ENCODE data around the gene PALLD.

Gene PALLD

DNA sequence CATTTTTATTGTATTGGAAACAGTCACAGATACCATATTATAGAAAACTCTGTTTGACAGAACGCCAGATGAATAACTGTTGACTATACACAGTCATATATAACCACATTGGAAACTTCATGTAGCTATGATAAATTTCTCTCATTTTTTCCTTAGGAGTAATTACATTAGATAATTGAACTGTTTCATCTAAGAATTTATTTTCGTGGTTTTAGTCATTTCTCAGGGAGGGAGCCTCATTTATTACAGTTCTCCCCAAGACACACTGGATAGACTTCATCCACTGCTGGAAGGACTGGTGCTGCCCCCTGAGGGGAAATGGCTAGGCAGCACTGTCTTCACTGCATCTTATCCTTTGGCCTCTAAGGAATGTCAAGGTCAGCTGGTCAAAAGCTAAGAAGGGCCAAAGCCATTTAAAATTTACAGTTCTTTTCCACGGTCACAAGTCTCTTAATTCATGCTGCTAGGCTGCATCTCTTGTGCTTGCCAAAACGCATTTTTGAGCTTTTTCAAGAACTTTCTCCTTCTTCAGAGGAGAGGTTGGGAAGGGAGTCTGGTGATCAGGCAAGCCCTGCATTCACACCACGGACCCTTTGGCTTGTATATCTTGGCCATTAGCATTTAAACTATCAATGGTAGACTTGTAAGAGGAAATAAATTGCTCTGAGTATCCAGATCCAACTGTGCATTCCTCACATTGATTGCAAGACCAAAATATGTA lies 368.1 kb downstream of the PALLD start:
- Histone ChIP-seq H3K4me1 (ENCODE audit: control insufficient read depth in 2 of 2, insufficient read depth in 1 of 2, low read depth in 1 of 2, low read length in 2 of 2) (peaks cover 2 to 4% of the 10 kb centered on the region in 2 donors), H2BK12ac (ENCODE audit: low read length) (no peak overlapping the region), H3K27me3 (ENCODE audit: control insufficient read depth in 3 of 3, insufficient read depth in 3 of 3, low read depth in 1 of 3, low read length in 3 of 3) (no peaks in the 10 kb centered on the region)

GRCh38 chr4:168865854-168866253 lies 369.0 kb downstream of the PALLD start:
- Histone ChIP-seq H4K91ac (ENCODE audit: low read depth, low read length, poor library complexity) (no peak overlapping the region), H3K14ac (ENCODE audit: low read length) (no peak overlapping the region), H3K27ac (replicated peaks; ENCODE audit: low read length) (no peak overlapping the region), H3K4ac (ENCODE audit: low read length) (no peak overlapping the region), H3K4me3 (ENCODE audit: low read length in 2 of 2) (no peak overlapping the region), H3K79me1 (ENCODE audit: low read depth, low read length) (peaks cover 6% of the 10 kb centered on the region), H3K27me3 (ENCODE audit: control insufficient read depth in 3 of 3, insufficient read depth in 3 of 3, low read depth in 1 of 3, low read length in 3 of 3) (no peaks in the 10 kb centered on the region), H3K4me1 (ENCODE audit: control insufficient read depth in 2 of 2, insufficient read depth in 1 of 2, low read depth in 1 of 2, low read length in 2 of 2) (peaks cover 2 to 3% of the 10 kb centered on the region in 2 donors), H2BK5ac (ENCODE audit: low read length) (no peak overlapping the region), H4K8ac (ENCODE audit: low read depth, low read length) (no peak overlapping the region), H3K9me3 (replicated peaks in 1 of 2; ENCODE audit: control insufficient read depth in 2 of 2, insufficient read depth in 1 of 2, low read depth in 1 of 2, low read length in 2 of 2) (no peaks in the 10 kb centered on the region), H3K4me2 (ENCODE audit: insufficient read depth, low read length, poor library complexity, severe bottlenecking) (no peak overlapping the region), H2BK12ac (ENCODE audit: low read length) (no peak overlapping the region), H3K9ac (ENCODE audit: low read depth, low read length, poor library complexity) (no peak overlapping the region), H3K23ac (ENCODE audit: low read depth, low read length, poor library complexity) (no peak overlapping the region), H2BK15ac (ENCODE audit: low read length) (no peak overlapping the region), H2AK5ac (ENCODE audit: low read depth, low read length) (no peak overlapping the region), H2BK120ac (ENCODE audit: low read depth, low read length) (no peak overlapping the region), H2AFZ (ENCODE audit: low read length) (no peak overlapping the region), H3K18ac (ENCODE audit: low read length) (no peak overlapping the region), H3K36me3 (replicated peaks in 1 of 2; ENCODE audit: control insufficient read depth in 2 of 2, insufficient read depth in 2 of 2, low read length in 2 of 2) (peaks cover 13 to 40% of the 10 kb centered on the region in 2 donors)
- WGBS, 2 donors (ENCODE audit: extremely low coverage in 2 of 2, insufficient read length in 2 of 2, insufficient replicate concordance in 1 of 2) = no CpG with 5 or more reads among the region's 3 CpGs
- DNase-seq (ENCODE audit: low spot score) = no peak

More for the DNA sequence above, 368.1 kb downstream of the PALLD start:
- Histone ChIP-seq H2BK120ac (ENCODE audit: low read depth, low read length) (no peak overlapping the region), H3K23ac (ENCODE audit: low read depth, low read length, poor library complexity) (no peak overlapping the region), H2BK15ac (ENCODE audit: low read length) (no peak overlapping the region), H3K4ac (ENCODE audit: low read length) (no peak overlapping the region), H4K91ac (ENCODE audit: low read depth, low read length, poor library complexity) (no peak overlapping the region), H4K8ac (ENCODE audit: low read depth, low read length) (no peak overlapping the region), H2BK5ac (ENCODE audit: low read length) (no peak overlapping the region), H2AK5ac (ENCODE audit: low read depth, low read length) (no peak overlapping the region), H2AFZ (ENCODE audit: low read length) (no peak overlapping the region), H3K4me3 (ENCODE audit: low read length in 2 of 2) (no peak overlapping the region), H3K79me1 (ENCODE audit: low read depth, low read length) (peaks cover 6% of the 10 kb centered on the region), H3K9me3 (replicated peaks in 1 of 2; ENCODE audit: control insufficient read depth in 2 of 2, insufficient read depth in 1 of 2, low read depth in 1 of 2, low read length in 2 of 2) (no peaks in the 10 kb centered on the region), H3K4me2 (ENCODE audit: insufficient read depth, low read length, poor library complexity, severe bottlenecking) (no peak overlapping the region), H3K36me3 (replicated peaks in 1 of 2; ENCODE audit: control insufficient read depth in 2 of 2, insufficient read depth in 2 of 2, low read length in 2 of 2) (peaks cover 13 to 42% of the 10 kb centered on the region in 2 donors), H3K9ac (ENCODE audit: low read depth, low read length, poor library complexity) (no peak overlapping the region), H3K27ac (replicated peaks; ENCODE audit: low read length) (no peak overlapping the region), H3K18ac (ENCODE audit: low read length) (no peak overlapping the region), H3K14ac (ENCODE audit: low read length) (no peak overlapping the region)
- no peak for DNase-seq (ENCODE audit: low spot score)
- WGBS, 2 donors (ENCODE audit: extremely low coverage in 2 of 2, insufficient read length in 2 of 2, insufficient replicate concordance in 1 of 2) = no CpG with 5 or more reads among the region's 5 CpGs

GRCh38 chr4:168866635-168867034 lies 369.8 kb downstream of the PALLD start:
- Histone ChIP-seq H3K79me1 (ENCODE audit: low read depth, low read length) (peaks cover 6% of the 10 kb centered on the region), H3K9me3 (replicated peaks in 1 of 2; ENCODE audit: control insufficient read depth in 2 of 2, insufficient read depth in 1 of 2, low read depth in 1 of 2, low read length in 2 of 2) (no peaks in the 10 kb centered on the region), H3K4me3 (ENCODE audit: low read length in 2 of 2) (no peak overlapping the region), H2AFZ (ENCODE audit: low read length) (no peak overlapping the region), H3K4me1 (ENCODE audit: control insufficient read depth in 2 of 2, insufficient read depth in 1 of 2, low read depth in 1 of 2, low read length in 2 of 2) (peaks cover 2 to 4% of the 10 kb centered on the region in 2 donors), H2BK15ac (ENCODE audit: low read length) (no peak overlapping the region), H4K91ac (ENCODE audit: low read depth, low read length, poor library complexity) (no peak overlapping the region), H3K23ac (ENCODE audit: low read depth, low read length, poor library complexity) (no peak overlapping the region), H4K8ac (ENCODE audit: low read depth, low read length) (no peak overlapping the region), H2BK5ac (ENCODE audit: low read length) (no peak overlapping the region), H3K14ac (ENCODE audit: low read length) (no peak overlapping the region), H3K4ac (ENCODE audit: low read length) (no peak overlapping the region), H3K9ac (ENCODE audit: low read depth, low read length, poor library complexity) (no peak overlapping the region), H3K36me3 (replicated peaks in 1 of 2; ENCODE audit: control insufficient read depth in 2 of 2, insufficient read depth in 2 of 2, low read length in 2 of 2) (peaks cover 13 to 36% of the 10 kb centered on the region in 2 donors), H2BK120ac (ENCODE audit: low read depth, low read length) (no peak overlapping the region), H2BK12ac (ENCODE audit: low read length) (no peak overlapping the region), H3K18ac (ENCODE audit: low read length) (no peak overlapping the region), H3K4me2 (ENCODE audit: insufficient read depth, low read length, poor library complexity, severe bottlenecking) (no peak overlapping the region), H2AK5ac (ENCODE audit: low read depth, low read length) (no peak overlapping the region), H3K27ac (replicated peaks; ENCODE audit: low read length) (no peak overlapping the region), H3K27me3 (ENCODE audit: control insufficient read depth in 3 of 3, insufficient read depth in 3 of 3, low read depth in 1 of 3, low read length in 3 of 3) (no peaks in the 10 kb centered on the region)
- no CpG with 5 or more reads among the region's 4 CpGs for WGBS, 2 donors (ENCODE audit: extremely low coverage in 2 of 2, insufficient read length in 2 of 2, insufficient replicate concordance in 1 of 2)
- DNase-seq (ENCODE audit: low spot score) = no peak

DNA sequence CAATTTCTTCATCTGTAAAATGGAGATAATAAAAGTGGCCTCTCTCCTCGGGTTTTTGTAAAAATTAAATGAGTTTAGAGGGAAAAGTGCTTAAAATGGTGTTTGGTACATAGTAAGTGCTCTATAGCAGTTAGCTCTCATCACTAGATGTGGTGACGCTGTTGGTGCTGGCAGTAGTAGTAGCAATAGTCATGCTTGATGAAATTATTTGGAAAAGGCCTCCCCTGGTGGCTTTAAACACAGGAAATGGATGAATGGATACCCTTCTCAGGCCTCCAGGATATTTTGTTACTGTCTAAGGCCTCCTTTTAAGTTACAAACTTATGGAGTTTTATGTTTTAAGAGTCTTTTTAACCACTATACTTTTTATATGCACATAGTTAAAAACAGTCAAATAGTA lies 370.3 kb downstream of the PALLD start:
- no peak overlapping the region for H3K14ac ChIP-seq (ENCODE audit: low read length)
- H3K9ac ChIP-seq (ENCODE audit: low read depth, low read length, poor library complexity) = no peak overlapping the region
- H2BK15ac ChIP-seq (ENCODE audit: low read length) = no peak overlapping the region
- H2AK5ac ChIP-seq (ENCODE audit: low read depth, low read length) = no peak overlapping the region
- no peak overlapping the region for H4K8ac ChIP-seq (ENCODE audit: low read depth, low read length)
- H3K4me1 ChIP-seq (ENCODE audit: control insufficient read depth in 2 of 2, insufficient read depth in 1 of 2, low read depth in 1 of 2, low read length in 2 of 2) = peaks cover 2 to 5% of the 10 kb centered on the region in 2 donors
- H3K23ac ChIP-seq (ENCODE audit: low read depth, low read length, poor library complexity) = no peak overlapping the region
- peaks cover 6% of the 10 kb centered on the region for H3K79me1 ChIP-seq (ENCODE audit: low read depth, low read length)
- H3K9me3 ChIP-seq (replicated peaks in 1 of 2; ENCODE audit: control insufficient read depth in 2 of 2, insufficient read depth in 1 of 2, low read depth in 1 of 2, low read length in 2 of 2) = no peaks in the 10 kb centered on the region
- H2AFZ ChIP-seq (ENCODE audit: low read length) = no peak overlapping the region
- DNase-seq (ENCODE audit: low spot score) = no peak
- H3K4me2 ChIP-seq (ENCODE audit: insufficient read depth, low read length, poor library complexity, severe bottlenecking) = no peak overlapping the region
- no peak overlapping the region for H3K18ac ChIP-seq (ENCODE audit: low read length)
- H3K27ac ChIP-seq (replicated peaks; ENCODE audit: low read length) = no peak overlapping the region
- no peak overlapping the region for H2BK5ac ChIP-seq (ENCODE audit: low read length)
- H3K36me3 ChIP-seq (replicated peaks in 1 of 2; ENCODE audit: control insufficient read depth in 2 of 2, insufficient read depth in 2 of 2, low read length in 2 of 2) = peaks cover 14 to 38% of the 10 kb centered on the region in 2 donors
- no peak overlapping the region for H2BK120ac ChIP-seq (ENCODE audit: low read depth, low read length)
- no peak overlapping the region for H4K91ac ChIP-seq (ENCODE audit: low read depth, low read length, poor library complexity)
- no CpG with 5 or more reads among the region's 2 CpGs for WGBS, 2 donors (ENCODE audit: extremely low coverage in 2 of 2, insufficient read length in 2 of 2, insufficient replicate concordance in 1 of 2)
- H3K4ac ChIP-seq (ENCODE audit: low read length) = no peak overlapping the region
- H3K4me3 ChIP-seq (ENCODE audit: low read length in 2 of 2) = no peak overlapping the region
- no peak overlapping the region for H2BK12ac ChIP-seq (ENCODE audit: low read length)
- H3K27me3 ChIP-seq (ENCODE audit: control insufficient read depth in 3 of 3, insufficient read depth in 3 of 3, low read depth in 1 of 3, low read length in 3 of 3) = no peaks in the 10 kb centered on the region

All from neuronal stem cell (in vitro differentiated cells).